NCI-H2196 treated with DMSO at 0.1 percent for 48 hours (cell line): ENCODE measurements around the gene PRPH.
"Not testable (repeated sequence)": the region's sequence is repeated elsewhere in the genome, so short reads cannot be mapped to it uniquely, and the experiment has no call there.

Source experiments
- DNase-seq: peaks from one replicate; lab custom pipeline; 2025; ENCODE audit not compliant: unreplicated experiment; lab: John Stamatoyannopoulos, UW

Gene PRPH

GRCh38 chr12:49276304-49277290, 18.4 kb upstream of the PRPH start:
- DNase-seq: no peak

GRCh38 chr12:49277466-49277865, 17.5 kb upstream of the PRPH start:
- no peak for DNase-seq

DNA sequence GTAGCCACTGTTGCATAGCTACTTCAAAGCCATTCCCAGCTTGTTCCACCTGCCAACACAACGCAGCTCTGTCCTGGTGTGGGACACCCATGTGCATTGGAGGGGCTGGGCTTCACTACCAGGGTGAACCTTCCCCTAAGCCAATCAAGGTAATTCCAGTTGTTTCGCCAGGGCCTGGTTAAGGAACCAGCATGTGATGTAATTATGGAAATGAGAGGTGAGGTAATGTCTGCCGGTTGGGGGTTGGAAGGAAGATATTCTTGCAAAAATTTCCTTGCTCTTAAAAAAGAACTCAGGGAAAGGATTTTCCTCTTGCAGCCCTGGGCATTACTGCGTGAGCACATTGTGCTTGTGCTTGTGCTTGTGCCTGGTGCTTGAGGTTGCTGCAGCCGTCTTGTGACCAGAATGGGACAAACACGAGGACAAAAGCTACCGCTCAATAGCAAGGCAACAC, 15.2 kb upstream of the PRPH start:
- DNase-seq: no peak

GRCh38 chr12:49280545-49280944, 14.4 kb upstream of the PRPH start:
- not testable (repeated sequence) for DNase-seq

- DNase-seq: no peak
Measured at GRCh38 chr12:49282302-49282701, 12.6 kb upstream of the PRPH start.

- DNase-seq: not testable (repeated sequence)
Measured at GRCh38 chr12:49282740-49283375, 12.1 kb upstream of the PRPH start.

GRCh38 chr12:49283541-49284429, 11.2 kb upstream of the PRPH start:
- no peak for DNase-seq

- no peak for DNase-seq
Measured at GRCh38 chr12:49284672-49285071, 10.3 kb upstream of the PRPH start.

DNA sequence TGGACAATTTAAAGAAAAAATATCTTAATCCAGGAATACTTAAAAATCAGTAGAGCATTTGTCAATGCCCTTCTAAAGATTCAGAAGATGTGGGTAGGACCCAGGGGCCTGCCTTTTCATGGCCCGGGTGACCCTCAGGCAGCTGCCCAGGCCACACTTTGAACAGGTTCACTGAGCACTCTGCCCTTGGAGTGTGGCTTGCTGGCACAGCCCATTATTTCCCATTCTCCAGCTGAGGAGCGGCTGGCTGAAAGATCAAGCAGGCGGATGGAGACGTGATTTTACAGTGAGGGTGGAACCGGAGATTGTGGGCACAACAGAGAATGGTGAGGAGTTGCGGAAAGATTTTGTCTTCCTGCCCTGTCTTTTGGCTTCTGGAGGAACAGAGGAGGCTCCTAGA, 7.1 kb upstream of the PRPH start:
- DNase-seq: no peak

- DNase-seq: no peak
Measured at GRCh38 chr12:49288412-49288853, 6.5 kb upstream of the PRPH start.

DNA sequence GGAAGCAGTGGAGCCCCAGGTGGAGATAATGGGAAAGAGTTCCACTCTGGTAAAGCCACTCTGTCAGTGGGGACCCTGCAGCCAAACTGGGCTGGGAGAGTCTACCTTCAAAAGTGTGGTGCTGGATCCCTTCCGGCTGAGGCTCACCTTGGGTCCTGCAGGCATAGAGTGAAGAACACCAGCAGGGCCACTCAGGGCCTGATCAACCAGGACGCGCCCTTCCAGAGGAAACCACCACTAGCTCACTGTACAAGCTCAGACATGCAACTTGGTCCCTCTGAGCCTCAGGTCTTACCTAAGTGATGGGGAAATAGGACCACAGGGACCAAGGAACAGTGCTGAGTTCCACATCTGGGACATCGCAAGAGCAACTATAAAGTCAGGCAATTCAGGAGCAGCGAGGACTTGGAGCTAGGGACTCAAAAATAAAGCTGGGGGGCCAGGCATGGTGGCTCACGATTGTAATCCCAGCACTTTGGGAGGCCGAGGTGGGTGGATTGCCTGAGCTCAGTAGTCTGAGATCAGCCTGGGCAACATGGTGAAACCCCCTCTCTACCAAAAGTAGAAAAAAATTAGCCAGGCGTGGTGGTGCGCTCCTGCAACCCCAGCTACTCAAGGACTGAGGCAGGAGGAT, 5.9 kb upstream of the PRPH start:
- DNase-seq: no peak

GRCh38 chr12:49292729-49293055, 2.3 kb upstream of the PRPH start:
- peak; percentile 60 for DNase-seq

DNA sequence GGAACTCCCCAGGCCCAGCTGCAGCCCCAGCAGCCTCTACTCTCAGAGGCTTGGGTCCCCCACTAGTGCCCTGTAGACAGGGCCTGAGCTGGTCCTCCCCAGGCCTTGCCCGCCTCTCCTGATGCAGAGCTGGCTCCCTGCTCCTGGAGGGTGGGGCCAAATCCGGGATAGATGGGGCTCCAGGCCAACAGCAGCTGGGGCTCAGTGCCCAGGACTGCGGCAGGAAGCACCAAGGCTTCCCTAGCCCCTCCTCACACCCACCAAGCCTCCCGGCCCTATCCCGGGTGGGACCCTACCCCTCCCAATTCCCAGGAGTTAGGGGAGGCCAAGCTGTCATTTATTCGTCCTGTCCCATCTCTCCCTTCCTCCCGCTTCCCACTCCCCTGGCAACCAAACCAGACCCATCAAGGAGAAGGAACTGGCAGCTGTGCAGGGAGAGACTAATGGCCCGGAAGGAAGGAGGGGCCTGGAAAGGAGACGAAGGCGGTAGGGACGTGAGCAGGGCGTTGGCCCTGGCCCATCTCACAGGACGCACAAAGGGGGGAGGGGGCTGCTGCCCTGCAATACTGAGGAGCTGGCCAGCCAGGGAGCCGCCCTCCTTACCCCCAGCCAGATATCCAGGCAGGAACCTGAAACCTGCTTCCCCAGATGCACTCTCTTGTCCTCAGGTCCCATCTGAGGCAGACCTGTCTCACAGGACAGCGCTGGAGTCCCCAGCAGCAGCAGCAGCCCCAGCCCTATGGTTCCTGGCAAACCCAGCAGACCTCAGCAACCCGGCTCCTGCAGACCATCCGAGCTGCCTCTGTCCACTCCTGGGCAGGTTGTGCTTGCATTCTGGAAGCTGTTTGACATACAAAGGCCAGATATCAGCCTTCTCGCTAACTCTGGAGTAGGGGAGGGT, 1.6 kb upstream of the PRPH start:
- DNase-seq: peak; percentile 74

GRCh38 chr12:49294086-49294803, 702 bp upstream of the PRPH start:
- no peak for DNase-seq

GRCh38 chr12:49294804-49295081, 204 bp upstream of the PRPH start:
- no peak for DNase-seq

GRCh38 chr12:49296034-49296835, 1.3 kb downstream of the PRPH start:
- no peak for DNase-seq

DNA sequence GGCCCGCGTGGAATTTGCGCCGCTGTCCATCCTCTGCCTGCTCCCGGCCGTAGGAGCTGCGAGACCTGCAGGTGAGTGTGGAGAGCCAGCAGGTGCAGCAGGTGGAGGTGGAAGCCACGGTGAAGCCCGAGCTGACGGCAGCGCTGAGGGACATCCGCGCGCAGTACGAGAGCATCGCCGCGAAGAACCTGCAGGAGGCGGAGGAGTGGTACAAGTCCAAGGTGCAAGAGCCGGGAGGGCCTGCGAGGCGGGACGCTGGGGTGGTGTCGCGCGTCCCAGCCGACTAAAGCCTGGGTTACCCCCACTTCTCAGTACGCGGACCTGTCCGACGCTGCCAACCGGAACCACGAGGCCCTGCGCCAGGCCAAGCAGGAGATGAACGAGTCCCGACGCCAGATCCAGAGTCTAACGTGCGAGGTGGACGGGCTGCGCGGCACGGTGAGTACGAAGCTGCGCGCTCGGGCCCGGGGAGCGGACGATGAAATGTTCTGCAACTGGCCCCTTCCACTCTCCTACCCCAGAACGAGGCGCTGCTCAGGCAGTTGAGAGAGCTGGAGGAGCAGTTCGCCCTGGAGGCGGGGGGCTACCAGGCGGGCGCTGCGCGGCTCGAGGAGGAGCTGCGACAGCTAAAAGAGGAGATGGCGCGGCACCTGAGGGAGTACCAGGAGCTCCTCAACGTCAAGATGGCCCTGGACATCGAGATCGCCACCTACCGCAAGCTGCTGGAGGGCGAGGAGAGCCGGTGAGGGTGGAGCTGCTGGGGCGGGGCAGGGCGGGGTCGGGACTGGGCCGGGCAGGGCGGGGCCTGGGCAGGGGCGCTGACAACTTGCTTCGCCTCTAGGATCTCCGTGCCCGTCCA, 2.1 kb downstream of the PRPH start:
- peak; percentile 33 for DNase-seq

DNA sequence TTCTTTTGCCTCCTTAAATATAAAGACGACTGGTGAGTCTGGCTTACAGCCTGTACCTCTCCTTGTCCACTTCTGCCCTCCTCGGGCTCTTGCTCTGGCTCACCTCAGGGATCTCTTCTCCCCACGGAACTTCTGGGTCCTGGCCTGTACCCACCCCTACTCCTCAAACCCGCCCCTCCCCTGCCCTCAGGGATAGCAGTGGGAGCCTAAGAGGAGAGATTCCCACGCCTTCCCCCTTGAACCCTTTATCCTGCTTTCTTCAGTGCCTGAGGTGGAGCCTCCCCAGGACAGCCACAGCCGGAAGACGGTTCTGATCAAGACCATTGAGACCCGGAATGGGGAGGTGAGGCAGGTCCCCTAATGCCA, 2.7 kb downstream of the PRPH start:
- no peak for DNase-seq
